Measurements from ENCODE around the gene SCN1B.
"Not testable (repeated sequence)": the region's sequence is repeated elsewhere in the genome, so short reads cannot be mapped to it uniquely, and the experiment has no call there.

SCN1B gene

DNA sequence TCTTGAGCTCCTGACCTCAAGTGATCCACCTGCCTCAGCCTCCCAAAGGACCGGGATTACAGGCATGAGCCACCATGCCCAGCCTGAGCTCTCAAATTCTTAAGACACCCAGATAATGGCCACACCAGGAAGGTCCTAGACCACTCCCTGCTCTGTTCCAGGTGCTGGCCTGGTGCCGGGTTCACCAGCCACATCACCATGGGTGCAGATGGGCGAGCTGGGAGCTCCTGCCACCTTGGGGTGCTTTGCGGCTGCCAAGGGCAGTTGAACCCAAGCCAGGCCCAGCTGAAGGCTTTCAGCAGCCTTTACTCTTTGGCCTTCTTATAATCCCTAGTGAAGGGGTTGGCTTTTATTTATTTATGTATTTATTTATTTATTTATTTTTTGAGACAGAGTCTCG, 16.2 kb downstream of the SCN1B start:
- H3K27me3 ChIP-seq (ENCODE audit: insufficient read depth, poor library complexity, severe bottlenecking), result no peaks in the 10 kb centered on the region
- DNase-seq (ENCODE audit: low spot score) (no peak), ATAC-seq (ENCODE audit: low read depth) (no peak)
- no peak overlapping the region for H3K27ac ChIP-seq (ENCODE audit: poor library complexity, severe bottlenecking)
- H3K36me3 ChIP-seq (ENCODE audit: low read depth), result no peaks in the 10 kb centered on the region
- no peaks in the 10 kb centered on the region for H3K9me3 ChIP-seq (ENCODE audit: severe bottlenecking)
- no peaks in the 10 kb centered on the region for H3K4me1 ChIP-seq (ENCODE audit: insufficient read depth, poor library complexity, severe bottlenecking)
- TF ChIP-seq, protein P1, sequence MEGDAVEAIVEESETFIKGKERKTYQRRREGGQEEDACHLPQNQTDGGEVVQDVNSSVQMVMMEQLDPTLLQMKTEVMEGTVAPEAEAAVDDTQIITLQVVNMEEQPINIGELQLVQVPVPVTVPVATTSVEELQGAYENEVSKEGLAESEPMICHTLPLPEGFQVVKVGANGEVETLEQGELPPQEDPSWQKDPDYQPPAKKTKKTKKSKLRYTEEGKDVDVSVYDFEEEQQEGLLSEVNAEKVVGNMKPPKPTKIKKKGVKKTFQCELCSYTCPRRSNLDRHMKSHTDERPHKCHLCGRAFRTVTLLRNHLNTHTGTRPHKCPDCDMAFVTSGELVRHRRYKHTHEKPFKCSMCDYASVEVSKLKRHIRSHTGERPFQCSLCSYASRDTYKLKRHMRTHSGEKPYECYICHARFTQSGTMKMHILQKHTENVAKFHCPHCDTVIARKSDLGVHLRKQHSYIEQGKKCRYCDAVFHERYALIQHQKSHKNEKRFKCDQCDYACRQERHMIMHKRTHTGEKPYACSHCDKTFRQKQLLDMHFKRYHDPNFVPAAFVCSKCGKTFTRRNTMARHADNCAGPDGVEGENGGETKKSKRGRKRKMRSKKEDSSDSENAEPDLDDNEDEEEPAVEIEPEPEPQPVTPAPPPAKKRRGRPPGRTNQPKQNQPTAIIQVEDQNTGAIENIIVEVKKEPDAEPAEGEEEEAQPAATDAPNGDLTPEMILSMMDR (IDR thresholded peaks at IDR 0.05; ENCODE audit: poor library complexity, severe bottlenecking), result no peak
- H3K4me3 ChIP-seq (ENCODE audit: severe bottlenecking), result no peak overlapping the region

DNA sequence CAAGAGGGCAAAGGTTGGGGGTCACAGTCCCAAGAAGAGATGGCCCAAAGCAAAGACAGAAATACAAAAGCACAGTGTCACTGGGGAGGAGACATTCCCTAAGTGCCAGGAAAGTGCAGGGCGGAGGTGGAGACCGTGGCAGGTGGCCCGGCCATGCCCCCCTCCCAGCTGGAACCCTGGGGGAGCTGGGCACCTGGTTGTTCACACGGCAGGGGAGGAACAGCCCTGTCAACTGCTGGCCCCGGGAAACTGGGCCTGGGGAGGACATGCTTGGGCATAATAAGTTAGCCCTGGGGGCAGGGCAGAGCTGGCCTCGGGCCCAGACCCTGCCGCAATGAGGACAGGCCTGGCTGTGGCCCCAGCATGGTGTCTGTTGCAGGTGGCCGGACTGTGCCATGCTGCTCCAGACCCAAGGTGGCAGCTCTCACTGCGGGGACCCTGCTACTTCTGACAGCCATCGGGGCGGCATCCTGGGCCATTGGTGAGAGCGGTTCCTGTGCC, 18.7 kb downstream of the SCN1B start:
- H3K4me1 ChIP-seq (ENCODE audit: insufficient read depth, poor library complexity, severe bottlenecking), result no peaks in the 10 kb centered on the region
- H3K9me3 ChIP-seq (ENCODE audit: severe bottlenecking), result no peaks in the 10 kb centered on the region
- ATAC-seq (ENCODE audit: low read depth), result no peak; the same call in 2 of the 3 replicates
- H3K36me3 ChIP-seq (ENCODE audit: low read depth), result no peaks in the 10 kb centered on the region
- no peak overlapping the region for H3K27ac ChIP-seq (ENCODE audit: poor library complexity, severe bottlenecking)
- DNase-seq (ENCODE audit: low spot score), result no peak
- no peaks in the 10 kb centered on the region for H3K27me3 ChIP-seq (ENCODE audit: insufficient read depth, poor library complexity, severe bottlenecking)
- H3K4me3 ChIP-seq (ENCODE audit: severe bottlenecking), result no peak overlapping the region
- TF ChIP-seq, protein P1 (IDR thresholded peaks at IDR 0.05; ENCODE audit: poor library complexity, severe bottlenecking), result no peak

DNA sequence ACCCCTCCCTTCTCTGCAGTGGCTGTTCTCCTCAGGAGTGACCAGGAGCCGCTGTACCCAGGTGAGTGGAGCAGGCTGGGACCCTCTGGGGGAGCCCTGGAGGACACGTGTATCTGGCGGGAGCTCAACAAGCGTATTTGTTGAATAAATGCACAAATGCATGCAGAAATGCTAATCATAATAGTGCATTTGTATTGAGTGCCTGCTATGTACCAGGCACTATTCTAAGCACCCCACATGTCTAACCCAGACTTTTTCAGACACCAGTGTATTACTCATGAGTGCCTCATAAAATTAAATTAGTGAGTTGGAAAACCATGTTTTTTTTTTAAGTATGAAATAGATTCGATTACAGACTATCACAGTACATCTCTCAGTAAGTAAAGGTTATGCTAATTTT, 19.2 kb downstream of the SCN1B start:
- TF ChIP-seq, protein P1 (IDR thresholded peaks at IDR 0.05; ENCODE audit: poor library complexity, severe bottlenecking), result no peak
- H3K4me3 ChIP-seq (ENCODE audit: severe bottlenecking), result no peak overlapping the region
- H3K27ac ChIP-seq (ENCODE audit: poor library complexity, severe bottlenecking), result no peak overlapping the region
- no peaks in the 10 kb centered on the region for H3K9me3 ChIP-seq (ENCODE audit: severe bottlenecking)
- no peaks in the 10 kb centered on the region for H3K27me3 ChIP-seq (ENCODE audit: insufficient read depth, poor library complexity, severe bottlenecking)
- H3K36me3 ChIP-seq (ENCODE audit: low read depth), result no peaks in the 10 kb centered on the region
- no peak for DNase-seq (ENCODE audit: low spot score)
- no peak; the same call in 2 of the 3 replicates for ATAC-seq (ENCODE audit: low read depth)
- H3K4me1 ChIP-seq (ENCODE audit: insufficient read depth, poor library complexity, severe bottlenecking), result no peaks in the 10 kb centered on the region

DNA sequence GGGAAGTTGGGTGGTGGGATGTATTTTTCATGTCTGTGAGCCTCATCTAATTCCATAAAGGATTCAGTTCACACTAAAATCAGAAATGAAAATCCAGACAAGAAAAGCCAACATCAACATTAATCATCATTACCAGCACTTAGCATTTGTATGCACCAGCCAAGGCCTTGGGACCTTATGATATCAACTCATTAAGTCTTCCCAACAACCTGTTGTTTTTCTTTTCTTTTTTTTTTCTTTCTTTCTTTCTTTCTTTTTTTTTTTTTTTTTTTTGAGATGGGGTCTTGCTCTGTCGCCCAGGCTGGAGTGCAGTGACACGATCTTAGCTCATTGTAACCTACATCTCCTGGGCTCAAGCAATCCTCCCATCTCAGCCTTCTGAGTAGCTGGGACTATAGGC, 20.4 kb downstream of the SCN1B start:
- not testable (repeated sequence) for H3K27me3 ChIP-seq (ENCODE audit: insufficient read depth, poor library complexity, severe bottlenecking); H3K4me3 ChIP-seq (ENCODE audit: severe bottlenecking); DNase-seq (ENCODE audit: low spot score); H3K36me3 ChIP-seq (ENCODE audit: low read depth); H3K9me3 ChIP-seq (ENCODE audit: severe bottlenecking); ATAC-seq (ENCODE audit: low read depth); H3K27ac ChIP-seq (ENCODE audit: poor library complexity, severe bottlenecking); H3K4me1 ChIP-seq (ENCODE audit: insufficient read depth, poor library complexity, severe bottlenecking)

DNA sequence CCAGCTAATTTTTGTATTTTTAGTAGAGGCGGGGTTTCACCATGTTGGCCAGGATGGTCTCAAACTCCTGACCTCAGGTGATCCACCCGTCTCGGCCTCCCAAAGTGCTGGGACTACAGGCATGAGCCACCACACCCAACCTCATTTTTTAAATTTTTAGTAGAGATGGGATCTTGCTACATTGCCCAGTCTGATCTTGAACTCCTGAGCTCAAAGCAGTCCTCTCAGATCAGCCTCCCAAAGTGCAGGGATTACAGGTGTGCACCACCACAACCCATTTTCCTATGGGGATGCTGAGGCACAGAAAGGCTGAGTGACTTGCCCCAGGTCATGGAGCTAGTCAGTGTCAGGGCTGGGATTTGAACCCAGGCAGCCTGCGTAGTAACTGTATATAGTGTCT, 21.0 kb downstream of the SCN1B start:
- H3K4me3 ChIP-seq (ENCODE audit: severe bottlenecking); H3K27me3 ChIP-seq (ENCODE audit: insufficient read depth, poor library complexity, severe bottlenecking); DNase-seq (ENCODE audit: low spot score); H3K9me3 ChIP-seq (ENCODE audit: severe bottlenecking); H3K27ac ChIP-seq (ENCODE audit: poor library complexity, severe bottlenecking); ATAC-seq (ENCODE audit: low read depth); H3K36me3 ChIP-seq (ENCODE audit: low read depth); H3K4me1 ChIP-seq (ENCODE audit: insufficient read depth, poor library complexity, severe bottlenecking): not testable (repeated sequence)

DNA sequence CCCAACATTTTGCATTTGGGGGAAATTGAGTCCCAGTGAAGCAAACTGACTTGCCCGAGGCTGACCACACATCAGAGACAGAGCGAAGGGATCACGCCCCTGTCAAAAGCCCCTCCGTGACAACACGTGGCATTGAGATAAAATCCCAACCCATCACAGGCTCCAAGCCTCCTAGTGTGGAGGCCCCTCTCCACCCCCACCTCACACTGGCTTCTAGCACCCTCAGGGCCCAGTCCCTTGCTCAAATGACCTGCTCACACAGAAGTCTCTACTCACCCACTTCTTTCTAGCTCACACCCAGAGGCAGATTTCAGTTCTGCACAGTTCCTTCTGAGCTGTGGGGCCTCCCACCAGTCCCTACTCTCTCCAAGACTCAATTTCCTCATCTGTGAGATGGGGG, 21.5 kb downstream of the SCN1B start:
- no peaks in the 10 kb centered on the region for H3K4me1 ChIP-seq (ENCODE audit: insufficient read depth, poor library complexity, severe bottlenecking)
- no peaks in the 10 kb centered on the region for H3K36me3 ChIP-seq (ENCODE audit: low read depth)
- H3K9me3 ChIP-seq (ENCODE audit: severe bottlenecking), result no peaks in the 10 kb centered on the region
- ATAC-seq (ENCODE audit: low read depth), result no peak
- no peak for DNase-seq (ENCODE audit: low spot score)
- no peak overlapping the region for H3K27ac ChIP-seq (ENCODE audit: poor library complexity, severe bottlenecking)
- TF ChIP-seq, protein P1 (IDR thresholded peaks at IDR 0.05; ENCODE audit: poor library complexity, severe bottlenecking), result no peak
- no peaks in the 10 kb centered on the region for H3K27me3 ChIP-seq (ENCODE audit: insufficient read depth, poor library complexity, severe bottlenecking)
- H3K4me3 ChIP-seq (ENCODE audit: severe bottlenecking), result no peak overlapping the region

Data from RWPE2 (cell line).